Suppressor macrophage treated with lipopolysaccharide for 1 hour (primary cell): ENCODE data around the gene TNFAIP8.

ENCODE experiments used
- DNase-seq, 3 donors: peaks; one replicate each; pipeline ENCODE4 v3.0.0-alpha.2; 2020 to 2022

Gene TNFAIP8

GRCh38 chr5:119329666-119330065 is 26.2 kb upstream of the TNFAIP8 start:
- no peak for DNase-seq

- DNase-seq, result no peak
Observed at GRCh38 chr5:119330367-119331183, 25.2 kb upstream of the TNFAIP8 start.

DNA sequence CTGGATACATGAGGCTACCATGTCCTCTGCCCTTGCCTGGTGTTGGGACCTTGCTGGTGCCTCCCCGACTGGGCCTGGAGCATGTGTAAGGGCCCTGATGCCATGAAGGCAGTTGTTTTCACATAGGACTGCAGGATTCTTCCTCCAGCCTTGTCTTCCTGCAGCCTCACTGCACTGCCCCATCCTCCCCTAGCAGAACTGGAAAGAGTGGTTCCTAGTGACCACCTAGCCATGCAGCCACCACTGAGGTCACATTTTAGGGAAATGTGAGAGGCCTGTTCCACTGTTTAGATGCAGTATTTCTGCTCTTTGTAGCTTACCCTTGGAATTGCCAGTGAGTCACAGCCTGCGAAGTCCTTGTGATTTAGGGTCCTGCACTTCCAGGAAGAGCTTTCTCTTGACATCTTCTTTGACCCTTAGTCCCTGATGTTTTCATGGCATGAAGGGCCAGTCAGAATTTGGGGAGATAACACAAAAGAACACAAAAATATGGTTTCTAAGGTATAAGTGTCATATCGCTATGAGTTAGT is 24.2 kb upstream of the TNFAIP8 start:
- DNase-seq, result peak; percentile 73 to 93 (median 78)

GRCh38 chr5:119332208-119332607 is 23.6 kb upstream of the TNFAIP8 start:
- DNase-seq, result no peak

- DNase-seq, result no peak
Observed at GRCh38 chr5:119332978-119333401, 22.8 kb upstream of the TNFAIP8 start.

DNA sequence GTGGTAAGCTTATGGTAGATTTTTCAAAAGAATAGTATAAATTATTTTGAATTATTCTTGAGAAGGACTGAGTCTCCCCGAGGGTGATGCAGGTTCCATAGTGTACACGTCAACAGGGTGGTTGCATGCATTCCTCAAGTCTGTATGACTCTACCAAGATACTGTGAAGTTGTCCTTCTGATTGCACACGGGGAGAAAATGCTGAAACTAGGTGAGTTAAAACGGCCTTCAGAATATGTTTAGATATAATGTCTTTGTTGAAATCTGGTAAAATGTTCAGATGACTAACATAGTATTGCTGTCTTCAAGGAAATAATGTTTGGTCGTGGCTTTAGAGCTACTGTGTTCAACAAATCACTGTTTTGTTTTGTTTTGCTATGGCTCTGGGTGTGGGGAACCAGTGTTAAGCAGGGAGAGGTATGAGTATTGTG is 22.4 kb upstream of the TNFAIP8 start:
- no peak for DNase-seq

- DNase-seq, result no peak
Observed at GRCh38 chr5:119335261-119335677, 20.6 kb upstream of the TNFAIP8 start.

DNA sequence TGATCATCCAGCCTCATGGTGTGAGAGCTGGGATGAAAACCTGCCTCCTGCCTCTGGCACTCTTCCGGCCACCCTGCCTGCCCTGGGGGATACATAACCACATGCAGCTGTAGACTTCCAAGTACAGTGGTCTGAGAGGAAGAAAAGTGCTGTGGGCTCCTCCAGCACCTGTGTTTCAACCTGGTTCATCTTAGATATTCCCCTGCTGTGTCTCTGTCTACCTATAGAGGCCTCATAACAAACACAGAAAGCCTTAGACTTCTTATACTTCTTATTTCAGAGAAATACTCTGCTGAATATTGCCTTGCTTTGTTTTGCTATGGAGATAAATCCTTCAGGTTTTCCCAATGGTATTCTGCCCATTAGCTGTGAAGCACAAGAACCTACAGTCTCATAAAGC is 19.6 kb upstream of the TNFAIP8 start:
- no peak for DNase-seq

GRCh38 chr5:119336845-119337580 is 18.8 kb upstream of the TNFAIP8 start:
- peak in 1 of 3 donors; percentile 38 for DNase-seq

- DNase-seq, result no peak
Observed at GRCh38 chr5:119338326-119338946, 17.4 kb upstream of the TNFAIP8 start.

DNA sequence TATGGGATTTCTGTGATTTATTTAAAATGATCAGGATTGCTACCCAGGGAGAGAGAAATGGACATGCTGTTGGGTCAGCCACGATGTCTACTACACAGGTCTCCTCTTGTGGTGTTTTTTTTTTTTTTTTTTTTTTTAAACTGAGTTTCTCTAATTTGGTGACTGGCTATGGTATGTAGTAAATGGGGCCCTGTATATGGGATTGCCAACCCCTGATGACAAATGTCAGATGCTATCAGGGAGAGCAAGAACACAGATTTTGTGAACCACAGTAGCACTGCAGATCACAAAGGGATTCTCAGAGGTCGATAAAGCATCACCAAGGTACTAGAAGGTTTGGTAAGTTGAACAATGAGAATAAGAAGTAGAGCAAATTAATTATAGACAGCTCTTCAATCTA is 16.5 kb upstream of the TNFAIP8 start:
- no peak for DNase-seq

GRCh38 chr5:119339965-119340364 is 15.9 kb upstream of the TNFAIP8 start:
- DNase-seq, result no peak

DNA sequence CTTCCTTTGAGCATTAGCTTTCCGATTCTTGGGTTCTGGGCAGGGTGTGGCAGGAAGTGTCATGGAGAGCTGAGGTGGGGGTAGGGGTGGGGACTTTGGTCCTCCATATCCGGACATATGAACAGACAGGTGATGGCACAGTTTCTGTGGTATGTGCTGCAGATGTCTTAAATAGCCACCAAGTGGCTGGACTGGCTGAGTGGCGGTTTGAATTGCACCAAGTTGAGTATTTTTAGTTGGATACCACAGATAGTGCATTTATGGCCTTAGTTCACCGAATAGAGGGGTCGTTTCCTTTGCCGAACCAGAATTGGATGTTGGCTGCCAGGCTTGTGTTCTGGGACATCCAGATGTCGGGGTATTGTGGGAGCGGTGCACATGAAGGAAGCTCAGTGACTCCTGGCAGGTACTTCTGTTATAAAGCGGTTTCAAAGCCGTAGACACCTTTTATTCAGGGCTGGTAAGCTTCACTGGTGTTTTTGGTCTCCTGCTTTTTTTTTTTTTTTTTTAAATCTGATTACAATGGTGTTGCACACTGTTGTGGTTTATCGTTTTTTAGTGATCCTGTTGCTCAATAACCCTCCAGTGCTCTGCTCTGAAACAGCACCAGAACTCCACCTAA is 15.1 kb upstream of the TNFAIP8 start:
- DNase-seq, result no peak

DNA sequence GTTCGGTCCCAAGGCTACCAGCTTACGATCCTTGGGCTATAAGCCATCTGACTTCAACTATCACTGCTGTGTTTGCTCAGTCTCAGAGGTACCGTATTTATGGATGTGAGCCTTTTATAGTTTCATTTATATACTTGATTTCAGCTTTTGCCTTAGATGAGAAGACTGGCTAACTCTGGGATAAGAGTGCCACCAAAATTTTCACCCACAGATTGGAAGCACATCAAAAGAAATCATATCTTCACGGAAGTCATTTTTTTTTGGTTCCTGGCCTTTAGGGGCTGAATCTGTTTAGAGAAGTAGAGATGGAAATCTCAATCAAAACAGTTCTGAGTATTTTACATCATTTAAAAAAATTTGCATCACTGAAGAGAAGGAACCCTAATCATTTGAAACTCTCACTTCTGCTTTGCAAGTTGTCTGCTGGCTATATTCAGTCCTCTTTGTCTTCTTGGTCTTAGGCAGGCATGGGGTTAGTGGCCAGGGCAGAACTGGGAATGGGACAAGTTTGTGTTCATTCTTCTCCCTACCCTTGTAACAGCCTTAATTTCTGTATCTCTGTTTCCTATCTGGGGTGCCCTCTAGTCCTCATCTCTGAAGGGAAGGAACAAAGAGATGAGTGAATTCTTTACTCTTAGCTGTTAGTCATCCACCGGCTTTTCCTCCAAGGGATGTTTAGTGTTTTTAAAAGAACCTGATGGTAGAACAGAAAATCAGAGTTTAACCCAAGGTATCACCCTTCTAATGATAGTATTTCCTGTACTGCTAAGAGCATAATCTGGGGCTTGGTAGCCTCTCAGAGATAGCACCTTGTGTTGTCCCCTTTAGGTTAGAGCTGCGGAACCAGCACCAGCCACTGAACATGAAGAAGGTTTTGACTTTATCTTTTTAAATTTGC is 14.1 kb upstream of the TNFAIP8 start:
- DNase-seq, result peak; percentile 50 to 87 (median 81)

GRCh38 chr5:119342406-119342805 is 13.4 kb upstream of the TNFAIP8 start:
- DNase-seq, result peak in 2 of 3 donors; percentile 41 to 71

- no peak for DNase-seq
Observed at GRCh38 chr5:119343052-119343451, 12.8 kb upstream of the TNFAIP8 start.

DNA sequence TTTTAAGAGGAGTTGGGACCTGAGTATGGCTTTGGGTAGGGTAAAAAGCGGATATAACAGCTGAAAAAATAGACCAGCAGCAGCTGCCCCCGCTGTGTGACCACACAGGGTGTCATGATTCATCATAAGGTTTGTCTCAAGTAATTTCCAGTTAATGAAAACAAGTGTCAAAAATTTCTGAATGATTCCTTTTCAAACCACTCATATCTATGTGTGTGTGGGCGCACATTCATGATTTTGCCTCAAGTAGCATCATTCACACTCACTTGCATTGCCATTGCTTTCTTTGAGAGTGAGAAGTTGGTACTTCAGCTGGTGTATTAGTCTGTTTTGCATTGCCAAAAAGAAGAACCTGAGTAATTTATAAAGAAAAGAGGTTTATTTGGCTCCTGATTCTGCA is 12.1 kb upstream of the TNFAIP8 start:
- DNase-seq, result peak; percentile 84 to 98 (median 94)

GRCh38 chr5:119344231-119344630 is 11.6 kb upstream of the TNFAIP8 start:
- DNase-seq, result no peak

DNA sequence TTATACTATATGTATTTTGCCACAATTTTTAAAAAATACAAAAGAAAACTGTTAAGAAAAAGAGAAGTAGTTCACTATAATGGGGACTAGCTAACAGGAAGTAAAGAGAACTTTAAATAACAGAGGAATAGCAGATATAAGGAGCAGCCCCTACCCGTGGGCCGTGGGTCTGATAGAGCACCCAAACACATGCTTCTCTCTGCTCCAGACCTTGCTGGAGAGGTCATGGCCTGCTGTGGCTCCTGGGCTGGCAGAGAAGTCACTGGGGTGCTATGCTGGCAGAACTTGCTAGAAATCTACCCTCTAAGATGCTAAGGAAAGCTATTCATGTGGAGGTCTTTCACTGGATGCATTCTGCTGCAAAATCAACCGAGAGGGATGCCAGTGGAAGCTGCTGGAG is 10.0 kb upstream of the TNFAIP8 start:
- DNase-seq, result no peak

- peak in 2 of 3 donors; percentile 82 to 89 for DNase-seq
Observed at GRCh38 chr5:119346394-119346793, 9.4 kb upstream of the TNFAIP8 start.

GRCh38 chr5:119347574-119347973 is 8.2 kb upstream of the TNFAIP8 start:
- DNase-seq, result no peak

- DNase-seq, result no peak
Observed at GRCh38 chr5:119347991-119348390, 7.8 kb upstream of the TNFAIP8 start.
